Measurements from ENCODE around the gene RYK. TPM values are rescaled to one million over a fixed set of nuclear protein-coding genes. Genes with fewer than 3 reads are reported as not detected.

The RYK gene
- polyA plus RNA-seq, 2 of the 4 experiments (the other 2 are of a cell fraction) = 28.4 to 41.9 TPM

GRCh38 chr3:134291319-134292254, 40.9 kb upstream of the RYK start:
- 66% methylated on average over 4 of the region's 4 CpGs for WGBS (ENCODE audit: missing lambda C conversion rate)
- Histone ChIP-seq H3K9me3 (peaks cover 5% of the 10 kb centered on the region; the same call in 1 of the 3 replicates), H3K27ac (peak overlapping the region; percentile 4 to 58; a peak in 3 of 6 replicates), H3K4me1 (peaks cover 7% of the 10 kb centered on the region; the same call in 1 of the 3 replicates), H3K4me2 (no peak overlapping the region), H3K4me3 (no peak overlapping the region)
- ChIA-PET CTCF (no interaction called here), POLR2A (no interaction called here)
- FAIRE-seq (no peak), ATAC-seq (peak in 1 of 2 experiments; percentile 36; a peak in 1 of 6 replicates), DNase-seq (ENCODE audit: low read depth in 1 of 2, low spot score in 1 of 2) (peak in 1 of 2 experiments; percentile 29)
- TF ChIP-seq CEBPB (IDR thresholded peaks at IDR 0.05) (0 out of 4 replicates have a peak, but pooled peaks of 1 of the 2 experiments have one; percentile 5), MAX (IDR thresholded peaks at IDR 0.05) (no peak)

- H3K4me3 ChIP-seq = no peak overlapping the region
- no peak overlapping the region for H3K4me2 ChIP-seq
- H3K9me3 ChIP-seq = no peaks in the 10 kb centered on the region
- ChIA-PET CTCF (no interaction called here), POLR2A (no interaction called here)
- no peak overlapping the region for H3K27ac ChIP-seq
- no peak for DNase-seq (ENCODE audit: low read depth in 1 of 2, low spot score in 1 of 2)
- no peak for ATAC-seq
- peaks cover 7% of the 10 kb centered on the region; the same call in 1 of the 3 replicates for H3K4me1 ChIP-seq
- no peak for TF ChIP-seq HOXB5 (CRISPR knock-in tag; IDR thresholded peaks at IDR 0.05)
- TF ChIP-seq ZNF302 (CRISPR knock-in tag; IDR thresholded peaks at IDR 0.05) = no peak
- TF ChIP-seq JUNB (IDR thresholded peaks at IDR 0.05) = no peak
- no peak for TF ChIP-seq TP53 (CRISPR knock-in tag; IDR thresholded peaks at IDR 0.05)
- TF ChIP-seq PBX3 (IDR thresholded peaks at IDR 0.05) = no peak
- TF ChIP-seq MAX (IDR thresholded peaks at IDR 0.05) = no peak
- TF ChIP-seq EHF (CRISPR knock-in tag; IDR thresholded peaks at IDR 0.05) = no peak
- no peak for TF ChIP-seq ZC3H11A (IDR thresholded peaks at IDR 0.05)
- TF ChIP-seq ESRRA (IDR thresholded peaks at IDR 0.05; ENCODE audit: borderline replicate concordance, low read length) = no peak
- TF ChIP-seq E2F6 (IDR thresholded peaks at IDR 0.05; ENCODE audit: borderline replicate concordance, low read depth) = no peak
- FAIRE-seq = no peak
These were observed 36.9 kb upstream of the RYK start for GRCh38 chr3:134287512-134287911.

GRCh38 chr3:134284438-134284837, 33.8 kb upstream of the RYK start:
- Histone ChIP-seq H3K9me3 (no peaks in the 10 kb centered on the region), H3K4me1 (no peaks in the 10 kb centered on the region), H3K4me3 (no peak overlapping the region), H3K27ac (no peak overlapping the region), H3K4me2 (no peak overlapping the region)
- FAIRE-seq = no peak
- TF ChIP-seq POLR2AphosphoS2 (conservative IDR thresholded peaks at IDR 0.05; ENCODE audit: low read length) (no peak), MAFK (IDR thresholded peaks at IDR 0.05; ENCODE audit: partially characterized antibody) (peak; percentile 54)
- ChIA-PET POLR2A (no interaction called here), CTCF (no interaction called here)
- no peak for ATAC-seq
- no peak for DNase-seq (ENCODE audit: low read depth in 1 of 2, low spot score in 1 of 2)
- WGBS (ENCODE audit: missing lambda C conversion rate) = 62% methylated on average over 5 of the region's 6 CpGs

- Histone ChIP-seq H3K9me3 (no peaks in the 10 kb centered on the region), H3K4me2 (no peak overlapping the region), H3K27ac (no peak overlapping the region), H3K4me3 (no peak overlapping the region), H3K4me1 (no peaks in the 10 kb centered on the region)
- ChIA-PET POLR2A (no interaction called here), CTCF (interaction anchor here (0.9 to 1.8 kb wide), 2 partner anchors 13 to 25 kb away, joined by 3 to 7 read pairs; no protein-coding TSS in a partner anchor)
- ATAC-seq (no peak), DNase-seq (ENCODE audit: low read depth in 1 of 2, low spot score in 1 of 2) (no peak), FAIRE-seq (no peak)
- TF ChIP-seq E2F6 (IDR thresholded peaks at IDR 0.05; ENCODE audit: borderline replicate concordance, low read depth) (no peak), NR3C1 (IDR thresholded peaks at IDR 0.05) (no peak), CTCF (IDR thresholded peaks at IDR 0.05) (no peak), SMC3 (IDR thresholded peaks at IDR 0.05) (no peak), PBX3 (IDR thresholded peaks at IDR 0.05) (no peak), KDM1A (IDR thresholded peaks at IDR 0.05; ENCODE audit: low read depth) (no peak), EP300 (IDR thresholded peaks at IDR 0.05) (no peak), ZSCAN20 (CRISPR knock-in tag; IDR thresholded peaks at IDR 0.05) (no peak)
- 85% methylated on average over 8 of the region's 8 CpGs for WGBS (ENCODE audit: missing lambda C conversion rate)
These were observed 32.0 kb upstream of the RYK start for GRCh38 chr3:134282659-134283047.

Data from A549 (cell line).